Measurements from ENCODE around the gene GPATCH4.

- TF ChIP-seq FOS (IDR thresholded peaks at IDR 0.05; ENCODE audit: low read depth, low read length) (no peak), RAD21 (IDR thresholded peaks at IDR 0.05; ENCODE audit: low read length) (no peak), RFX5 (IDR thresholded peaks at IDR 0.05; ENCODE audit: low read depth, low read length) (no peak)
These were observed 3.2 kb downstream of the GPATCH4 start for GRCh38 chr1:156598125-156598524.

All from IMR-90 (cell line).